ENCODE data around the gene CNOT10. TPM values are rescaled to one million over a fixed set of nuclear protein-coding genes. Genes with fewer than 3 reads are reported as not detected.
"Not testable (repeated sequence)": the region's sequence is repeated elsewhere in the genome, so short reads cannot be mapped to it uniquely, and the experiment has no call there.

CNOT10 gene
- total RNA-seq, 5 donors from 2014 or later (not counting 1 experiment from before 2014, with no cell fraction given): 39.4 to 49.3 (median 45.0) TPM

DNA sequence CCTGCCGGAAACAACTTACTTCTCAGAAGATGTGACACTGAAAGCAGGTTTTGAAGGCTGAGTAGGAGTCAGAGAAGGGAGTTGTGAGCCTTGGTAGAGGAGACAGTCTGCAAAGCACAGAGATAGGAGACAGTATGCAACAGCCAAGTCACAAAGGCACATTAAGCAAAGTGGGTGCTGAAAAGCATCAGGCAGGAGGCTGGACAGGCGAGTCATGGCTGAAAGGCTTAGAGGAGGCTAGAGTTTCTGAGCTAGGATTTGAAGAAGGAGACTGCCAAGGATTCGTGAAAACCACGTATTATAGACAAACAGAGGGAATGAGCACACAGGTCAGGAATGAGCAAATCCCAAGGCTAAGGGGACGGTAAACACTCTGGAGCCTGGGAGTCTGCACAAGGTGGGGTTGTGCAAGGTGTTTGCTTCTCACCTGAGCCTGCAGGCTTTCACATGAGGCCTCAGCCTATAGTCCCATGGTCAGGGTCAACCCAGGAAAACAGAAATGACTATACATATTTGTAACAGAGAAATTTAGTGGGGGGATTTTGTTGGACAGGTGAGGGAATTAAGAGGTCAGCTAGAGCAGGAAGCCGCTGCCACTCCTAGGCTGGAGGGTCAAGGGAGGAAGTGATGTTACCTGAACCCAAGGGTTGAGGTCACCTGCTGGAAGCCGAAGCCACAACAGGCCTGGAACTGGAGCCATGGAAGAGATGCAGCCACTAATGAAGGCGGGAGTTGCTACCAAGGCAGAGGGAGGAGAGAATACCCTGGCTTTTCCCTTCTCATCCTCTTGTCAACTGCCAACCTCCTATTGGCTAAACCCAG lies 109.7 kb downstream of the CNOT10 start:
- no peak overlapping the region for H3K27ac ChIP-seq (ENCODE audit: low read length)
- no peaks in the 10 kb centered on the region for H3K36me3 ChIP-seq (ENCODE audit: control insufficient read depth in 2 of 2, extremely low read depth in 1 of 2, insufficient read depth in 1 of 2, low read length in 1 of 2)
- POLR2A ChIA-PET: no interaction called here
- Mint-ChIP-seq H3K4me1 (no peaks in the 10 kb centered on the region), H3K27ac (no peak overlapping the region), H3K36me3 (no peaks in the 10 kb centered on the region), H3K4me3 (no peak overlapping the region), H3K9me3 (no peaks in the 10 kb centered on the region), H3K27me3 (peaks cover 0 to 1% of the 10 kb centered on the region in 2 donors)
- CTCF ChIA-PET: no interaction called here
- H3K4me3 ChIP-seq (ENCODE audit: control insufficient read depth in 1 of 2, extremely low read depth in 1 of 2, low read length in 1 of 2): no peak overlapping the region
- H3K9me3 ChIP-seq: no peaks in the 10 kb centered on the region
- 93% methylated on average over 3 of the region's 8 CpGs for WGBS (ENCODE audit: insufficient coverage)
- no peaks in the 10 kb centered on the region for H3K4me1 ChIP-seq (ENCODE audit: control insufficient read depth in 1 of 2, extremely low read depth in 1 of 2, insufficient read depth in 2 of 2, low read length in 2 of 2)
- no peak for DNase-seq
- peaks cover 0 to 9% of the 10 kb centered on the region in 2 experiments for H3K27me3 ChIP-seq (replicated peaks in 1 of 2; ENCODE audit: control insufficient read depth in 2 of 2, extremely low read depth in 1 of 2, insufficient read depth in 2 of 2, low read length in 1 of 2)
- ATAC-seq (replicated peaks in 1 of 4): no peak

DNA sequence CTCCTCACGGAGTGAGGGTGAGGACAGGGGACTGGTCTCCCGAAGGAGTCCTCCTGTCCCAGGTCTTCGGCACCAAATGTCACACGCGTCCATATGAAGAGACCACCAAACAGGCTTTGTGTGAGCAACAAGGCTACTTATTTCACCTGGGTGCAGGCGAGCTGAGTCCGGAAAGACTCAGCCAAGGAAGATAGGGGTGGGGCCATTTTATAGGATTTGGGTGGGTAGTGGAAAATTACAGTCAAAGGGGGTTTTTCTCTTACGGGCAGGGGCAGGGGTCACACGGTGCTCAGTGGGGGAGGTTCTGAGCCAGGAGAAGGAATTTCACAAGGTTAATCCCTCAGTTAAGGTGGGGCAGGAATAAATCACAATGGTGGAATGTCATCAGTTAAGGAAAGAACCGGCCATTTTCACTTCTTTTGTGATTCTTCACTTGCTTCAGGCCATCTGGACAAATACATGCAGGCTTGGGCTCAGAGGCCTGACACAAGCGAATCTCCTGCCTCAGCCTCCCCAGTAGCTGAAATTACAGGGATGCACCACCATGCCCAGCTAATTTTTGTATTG lies 111.5 kb downstream of the CNOT10 start:
- H3K27me3 ChIP-seq (replicated peaks in 1 of 2; ENCODE audit: control insufficient read depth in 2 of 2, extremely low read depth in 1 of 2, insufficient read depth in 2 of 2, low read length in 1 of 2); H3K36me3 ChIP-seq (ENCODE audit: control insufficient read depth in 2 of 2, extremely low read depth in 1 of 2, insufficient read depth in 1 of 2, low read length in 1 of 2); H3K27me3 Mint-ChIP-seq; POLR2A ChIA-PET; CTCF ChIA-PET; H3K27ac Mint-ChIP-seq; ATAC-seq (replicated peaks in 1 of 4); H3K4me1 ChIP-seq (ENCODE audit: control insufficient read depth in 1 of 2, extremely low read depth in 1 of 2, insufficient read depth in 2 of 2, low read length in 2 of 2); H3K4me1 Mint-ChIP-seq; H3K4me3 ChIP-seq (ENCODE audit: control insufficient read depth in 1 of 2, extremely low read depth in 1 of 2, low read length in 1 of 2); H3K4me3 Mint-ChIP-seq; H3K36me3 Mint-ChIP-seq; H3K9me3 Mint-ChIP-seq; DNase-seq; H3K27ac ChIP-seq (ENCODE audit: low read length); H3K9me3 ChIP-seq: not testable (repeated sequence)
- 87% methylated on average over 10 of the region's 11 CpGs for WGBS (ENCODE audit: insufficient coverage)

DNA sequence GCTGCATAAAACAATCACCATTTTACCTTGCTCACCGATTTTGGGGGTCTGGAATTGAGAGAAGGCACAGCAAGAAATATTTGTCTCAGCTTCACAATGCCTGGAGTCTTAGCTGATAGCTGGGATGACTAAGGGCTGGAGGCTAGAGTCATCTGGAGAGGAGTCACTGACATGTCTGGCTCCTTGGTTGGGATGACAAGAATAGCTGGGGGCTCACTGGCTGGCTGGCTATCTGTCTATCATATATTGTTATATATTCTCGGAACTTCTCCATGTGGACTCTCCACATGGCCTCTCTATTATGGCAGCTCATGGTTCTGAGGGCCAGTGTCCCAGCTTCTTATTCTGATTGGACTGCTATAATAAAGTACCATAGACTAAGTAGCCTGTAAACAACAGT lies 112.8 kb downstream of the CNOT10 start:
- H3K4me1 ChIP-seq (ENCODE audit: control insufficient read depth in 1 of 2, extremely low read depth in 1 of 2, insufficient read depth in 2 of 2, low read length in 2 of 2): no peaks in the 10 kb centered on the region
- no peak overlapping the region for H3K4me3 Mint-ChIP-seq
- ChIA-PET POLR2A (no interaction called here), CTCF (no interaction called here)
- H3K27ac ChIP-seq (ENCODE audit: low read length): no peak overlapping the region
- H3K27ac Mint-ChIP-seq: no peak overlapping the region
- no peaks in the 10 kb centered on the region for H3K36me3 ChIP-seq (ENCODE audit: control insufficient read depth in 2 of 2, extremely low read depth in 1 of 2, insufficient read depth in 1 of 2, low read length in 1 of 2)
- no CpG with 5 or more reads among the region's 2 CpGs for WGBS (ENCODE audit: insufficient coverage)
- H3K9me3 Mint-ChIP-seq: no peaks in the 10 kb centered on the region
- H3K27me3 Mint-ChIP-seq: peaks cover 0 to 1% of the 10 kb centered on the region in 2 donors
- no peak overlapping the region for H3K4me3 ChIP-seq (ENCODE audit: control insufficient read depth in 1 of 2, extremely low read depth in 1 of 2, low read length in 1 of 2)
- DNase-seq: no peak
- no peaks in the 10 kb centered on the region for H3K36me3 Mint-ChIP-seq
- H3K9me3 ChIP-seq: no peaks in the 10 kb centered on the region
- no peak for ATAC-seq (replicated peaks in 1 of 4)
- H3K27me3 ChIP-seq (replicated peaks in 1 of 2; ENCODE audit: control insufficient read depth in 2 of 2, extremely low read depth in 1 of 2, insufficient read depth in 2 of 2, low read length in 1 of 2): peaks cover 0 to 9% of the 10 kb centered on the region in 2 experiments
- no peaks in the 10 kb centered on the region for H3K4me1 Mint-ChIP-seq

DNA sequence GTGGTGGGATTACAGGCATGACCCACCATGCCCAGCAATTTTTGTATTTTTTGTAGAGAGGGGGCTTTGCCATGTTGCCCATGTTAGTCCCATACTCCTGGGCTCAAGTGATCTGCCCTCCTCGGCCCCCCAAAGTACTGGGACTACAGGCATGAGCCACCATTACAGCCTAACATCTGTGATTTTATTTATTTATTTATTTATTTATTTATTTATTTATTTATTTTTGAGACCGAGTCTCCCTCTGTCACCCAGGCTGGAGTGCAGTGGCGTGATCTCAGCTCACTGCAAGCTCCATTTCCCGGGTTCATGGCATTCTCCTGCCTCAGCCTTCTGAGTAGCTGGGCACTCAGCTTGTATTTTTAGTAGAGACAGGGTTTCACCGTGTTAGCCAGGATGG lies 116.5 kb downstream of the CNOT10 start:
- H3K27ac ChIP-seq (ENCODE audit: low read length); H3K4me3 Mint-ChIP-seq; H3K4me1 Mint-ChIP-seq; H3K4me3 ChIP-seq (ENCODE audit: control insufficient read depth in 1 of 2, extremely low read depth in 1 of 2, low read length in 1 of 2); H3K36me3 Mint-ChIP-seq; CTCF ChIA-PET; H3K36me3 ChIP-seq (ENCODE audit: control insufficient read depth in 2 of 2, extremely low read depth in 1 of 2, insufficient read depth in 1 of 2, low read length in 1 of 2); H3K9me3 ChIP-seq; H3K27me3 ChIP-seq (replicated peaks in 1 of 2; ENCODE audit: control insufficient read depth in 2 of 2, extremely low read depth in 1 of 2, insufficient read depth in 2 of 2, low read length in 1 of 2); DNase-seq; POLR2A ChIA-PET; H3K9me3 Mint-ChIP-seq; ATAC-seq (replicated peaks in 1 of 4); H3K27ac Mint-ChIP-seq; H3K4me1 ChIP-seq (ENCODE audit: control insufficient read depth in 1 of 2, extremely low read depth in 1 of 2, insufficient read depth in 2 of 2, low read length in 2 of 2); H3K27me3 Mint-ChIP-seq: not testable (repeated sequence)
- 100% methylated on average over 2 of the region's 5 CpGs for WGBS (ENCODE audit: insufficient coverage)

DNA sequence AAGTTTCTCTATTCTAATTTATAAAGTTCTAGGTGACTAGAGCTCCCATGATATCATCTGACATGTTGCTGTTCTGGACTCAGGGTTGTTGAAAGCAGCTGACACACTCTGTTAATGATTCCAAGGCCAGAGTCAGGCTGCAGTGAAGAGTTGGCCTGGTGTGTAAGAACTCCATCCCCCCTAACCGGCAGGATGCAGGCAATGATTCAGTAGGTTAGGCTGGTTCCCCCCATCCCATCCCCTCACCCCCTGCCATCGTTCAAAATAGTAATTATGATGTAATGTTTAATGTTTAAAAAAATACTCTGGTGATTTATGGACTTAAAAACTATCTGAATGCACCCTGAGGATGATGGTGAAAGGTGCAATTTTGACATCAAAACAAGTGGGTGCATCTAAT lies 128.2 kb downstream of the CNOT10 start:
- peaks cover 8 to 33% of the 10 kb centered on the region in 2 donors for H3K27me3 Mint-ChIP-seq
- WGBS (ENCODE audit: insufficient coverage): no CpG with 5 or more reads among the region's 2 CpGs
- Histone ChIP-seq H3K27ac (ENCODE audit: low read length) (no peak overlapping the region), H3K9me3 (no peaks in the 10 kb centered on the region), H3K4me1 (ENCODE audit: control insufficient read depth in 1 of 2, extremely low read depth in 1 of 2, insufficient read depth in 2 of 2, low read length in 2 of 2) (peaks cover 8 to 13% of the 10 kb centered on the region in 2 experiments), H3K27me3 (replicated peaks in 1 of 2; ENCODE audit: control insufficient read depth in 2 of 2, extremely low read depth in 1 of 2, insufficient read depth in 2 of 2, low read length in 1 of 2) (peaks cover 0 to 20% of the 10 kb centered on the region in 2 experiments), H3K36me3 (ENCODE audit: control insufficient read depth in 2 of 2, extremely low read depth in 1 of 2, insufficient read depth in 1 of 2, low read length in 1 of 2) (no peaks in the 10 kb centered on the region), H3K4me3 (ENCODE audit: control insufficient read depth in 1 of 2, extremely low read depth in 1 of 2, low read length in 1 of 2) (no peak overlapping the region)
- DNase-seq: no peak
- ChIA-PET POLR2A (interaction anchor here in 1 of 2 donors (0.6 kb wide), 1 partner anchor 20 kb away, joined by 3 read pairs; no protein-coding TSS in a partner anchor), CTCF (no interaction called here)
- H3K4me1 Mint-ChIP-seq: peaks cover 6 to 23% (median 18%) of the 10 kb centered on the region in 3 donors
- no peak overlapping the region for H3K27ac Mint-ChIP-seq
- no peak overlapping the region for H3K4me3 Mint-ChIP-seq
- H3K36me3 Mint-ChIP-seq: no peaks in the 10 kb centered on the region
- H3K9me3 Mint-ChIP-seq: no peaks in the 10 kb centered on the region
- ATAC-seq (replicated peaks in 1 of 4): no peak

DNA sequence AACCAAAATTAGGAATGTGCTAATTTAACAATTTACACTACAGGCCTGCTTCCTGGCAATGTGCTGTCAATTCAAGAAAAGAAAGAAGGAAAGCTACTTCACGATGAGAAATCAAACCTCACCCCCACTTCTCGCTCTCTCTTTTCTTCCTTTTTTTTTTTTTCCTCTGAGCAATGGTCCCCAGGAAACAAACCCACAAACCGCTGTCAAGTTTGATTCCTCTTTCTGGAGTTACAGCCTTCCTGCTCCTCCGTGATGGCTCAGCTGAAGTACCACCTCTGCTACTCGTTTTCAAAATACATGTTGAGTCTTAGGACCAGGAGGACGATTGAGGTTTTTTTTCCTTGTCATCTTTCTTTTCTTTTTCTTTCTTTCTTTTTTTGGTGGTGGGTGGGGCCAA lies 129.4 kb downstream of the CNOT10 start:
- peaks cover 0 to 27% of the 10 kb centered on the region in 2 experiments for H3K27me3 ChIP-seq (replicated peaks in 1 of 2; ENCODE audit: control insufficient read depth in 2 of 2, extremely low read depth in 1 of 2, insufficient read depth in 2 of 2, low read length in 1 of 2)
- H3K27me3 Mint-ChIP-seq: peaks cover 15 to 39% of the 10 kb centered on the region in 2 donors
- no peak overlapping the region for H3K4me3 Mint-ChIP-seq
- H3K27ac Mint-ChIP-seq: no peak overlapping the region
- POLR2A ChIA-PET: no interaction called here
- no peaks in the 10 kb centered on the region for H3K9me3 Mint-ChIP-seq
- no peaks in the 10 kb centered on the region for H3K9me3 ChIP-seq
- DNase-seq (no peak), ATAC-seq (replicated peaks in 1 of 4) (no peak)
- no peaks in the 10 kb centered on the region for H3K36me3 ChIP-seq (ENCODE audit: control insufficient read depth in 2 of 2, extremely low read depth in 1 of 2, insufficient read depth in 1 of 2, low read length in 1 of 2)
- H3K4me1 ChIP-seq (ENCODE audit: control insufficient read depth in 1 of 2, extremely low read depth in 1 of 2, insufficient read depth in 2 of 2, low read length in 2 of 2): peaks cover 8 to 18% of the 10 kb centered on the region in 2 experiments
- H3K27ac ChIP-seq (ENCODE audit: low read length): no peak overlapping the region
- H3K36me3 Mint-ChIP-seq: no peaks in the 10 kb centered on the region
- CTCF ChIA-PET: no interaction called here
- no peak overlapping the region for H3K4me3 ChIP-seq (ENCODE audit: control insufficient read depth in 1 of 2, extremely low read depth in 1 of 2, low read length in 1 of 2)
- no CpG with 5 or more reads among the region's 6 CpGs for WGBS (ENCODE audit: insufficient coverage)
- peaks cover 6 to 29% (median 22%) of the 10 kb centered on the region in 3 donors for H3K4me1 Mint-ChIP-seq

All from T-cell (primary cell).